Lower leg skin (tissue), 3 donors: Measurements from ENCODE around the gene TGFA.

ENCODE experiments used
- POLR2A ChIP-seq, 2 donors: fragments of 450-650 bp; IDR thresholded peaks; one replicate each; pipeline ENCODE4 v1.6.1; 2016 to 2017; ENCODE audit warnings: antibody characterized with exemption in 2 of 2, mild to moderate bottlenecking in 1 of 2, moderate library complexity in 1 of 2
- TF ChIP-seq, protein P1 (sequence below), 3 donors: fragments of 450-650 bp; IDR thresholded peaks; one replicate each; pipeline ENCODE4 v1.5.1; 2016; ENCODE audit warnings: antibody characterized with exemption in 3 of 3, mild to moderate bottlenecking in 3 of 3, moderate library complexity in 2 of 3

DNA sequence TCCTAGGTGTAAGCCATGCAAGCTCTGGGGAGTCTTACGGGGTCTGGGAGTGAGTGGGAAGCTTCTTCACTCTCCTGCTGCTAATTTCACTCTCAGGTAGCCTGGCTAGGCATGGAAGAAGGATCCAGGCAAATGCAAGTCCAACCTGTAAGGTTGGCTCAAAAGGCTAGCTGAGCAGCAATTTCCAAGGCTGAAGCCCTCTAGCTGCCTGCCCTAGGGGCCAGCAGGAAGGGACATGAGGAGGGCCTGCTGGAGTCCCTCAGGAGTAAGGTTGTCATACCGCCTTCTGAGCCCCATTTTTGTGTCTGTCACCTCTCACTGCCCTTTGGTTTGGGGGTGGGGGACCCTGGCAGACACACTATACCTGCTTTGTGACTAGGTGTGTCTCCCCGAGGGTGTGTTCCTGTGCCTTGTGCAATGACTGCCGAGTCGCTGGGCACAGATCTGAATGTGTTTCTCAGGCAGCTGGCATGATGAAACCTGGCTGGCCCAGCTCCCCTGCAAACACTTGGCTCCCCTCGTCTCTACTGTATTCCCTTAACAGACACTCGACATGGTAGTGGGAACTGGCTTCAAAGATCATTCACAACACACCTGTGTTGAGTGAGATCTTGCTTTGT is 127.8 kb downstream of the TGFA start:
- TF ChIP-seq, protein P1, sequence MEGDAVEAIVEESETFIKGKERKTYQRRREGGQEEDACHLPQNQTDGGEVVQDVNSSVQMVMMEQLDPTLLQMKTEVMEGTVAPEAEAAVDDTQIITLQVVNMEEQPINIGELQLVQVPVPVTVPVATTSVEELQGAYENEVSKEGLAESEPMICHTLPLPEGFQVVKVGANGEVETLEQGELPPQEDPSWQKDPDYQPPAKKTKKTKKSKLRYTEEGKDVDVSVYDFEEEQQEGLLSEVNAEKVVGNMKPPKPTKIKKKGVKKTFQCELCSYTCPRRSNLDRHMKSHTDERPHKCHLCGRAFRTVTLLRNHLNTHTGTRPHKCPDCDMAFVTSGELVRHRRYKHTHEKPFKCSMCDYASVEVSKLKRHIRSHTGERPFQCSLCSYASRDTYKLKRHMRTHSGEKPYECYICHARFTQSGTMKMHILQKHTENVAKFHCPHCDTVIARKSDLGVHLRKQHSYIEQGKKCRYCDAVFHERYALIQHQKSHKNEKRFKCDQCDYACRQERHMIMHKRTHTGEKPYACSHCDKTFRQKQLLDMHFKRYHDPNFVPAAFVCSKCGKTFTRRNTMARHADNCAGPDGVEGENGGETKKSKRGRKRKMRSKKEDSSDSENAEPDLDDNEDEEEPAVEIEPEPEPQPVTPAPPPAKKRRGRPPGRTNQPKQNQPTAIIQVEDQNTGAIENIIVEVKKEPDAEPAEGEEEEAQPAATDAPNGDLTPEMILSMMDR (IDR thresholded peaks at IDR 0.05), result no peak
- TF ChIP-seq POLR2A (IDR thresholded peaks at IDR 0.05), result no peak
